H4 (cell line): ENCODE measurements around the gene RNU6-9. TPM values are rescaled to one million over a fixed set of nuclear protein-coding genes. Genes with fewer than 3 reads are reported as not detected.

Source experiments
- DNase-seq: peaks from one replicate; pipeline ENCODE4 v3.0.0-alpha.2; 2015; ENCODE audit warnings: low spot score
- total RNA-seq: library from RNA; depleted of rRNA; stranded (reverse); fragments of >200 nt; shearing (Covaris generic); gene quantifications from 2 replicates; pipeline ENCODE4 v1.2.3, GENCODE V29; 2014

Gene RNU6-9
- total RNA-seq, 1 experiment from 2014 or later = not detected

GRCh38 chr19:918152-918437 is 24.8 kb downstream of the RNU6-9 start:
- no peak for DNase-seq

GRCh38 chr19:918481-919198 is 25.4 kb downstream of the RNU6-9 start:
- DNase-seq = no peak

- DNase-seq = no peak
These were observed 26.1 kb downstream of the RNU6-9 start for GRCh38 chr19:919199-920050.

GRCh38 chr19:920051-920864 is 27.0 kb downstream of the RNU6-9 start:
- no peak for DNase-seq

GRCh38 chr19:924553-925086 is 31.3 kb downstream of the RNU6-9 start:
- no peak for DNase-seq

GRCh38 chr19:925087-925525 is 31.8 kb downstream of the RNU6-9 start:
- peak; percentile 35 for DNase-seq

- peak; percentile 49 for DNase-seq
These were observed 32.4 kb downstream of the RNU6-9 start, which contains the start of gene ARID3A for GRCh38 chr19:925526-926322. Gene ARID3A, plus strand, starts transcription at chr19:926035. Its CDS starts 3,494 bp downstream, at chr19:929529.

- no peak for DNase-seq
These were observed 33.0 kb downstream of the RNU6-9 start for GRCh38 chr19:926323-926588.

- no peak for DNase-seq
These were observed 33.5 kb downstream of the RNU6-9 start for GRCh38 chr19:926589-927350.

GRCh38 chr19:927351-927779 is 34.1 kb downstream of the RNU6-9 start:
- no peak for DNase-seq

- no peak for DNase-seq
These were observed 34.6 kb downstream of the RNU6-9 start for GRCh38 chr19:927780-928401.

GRCh38 chr19:928471-929202 is 35.4 kb downstream of the RNU6-9 start:
- no peak for DNase-seq

GRCh38 chr19:929203-929890 is 36.1 kb downstream of the RNU6-9 start:
- DNase-seq = no peak

GRCh38 chr19:929891-930258 is 36.6 kb downstream of the RNU6-9 start:
- no peak for DNase-seq

- no peak for DNase-seq
These were observed 38.8 kb downstream of the RNU6-9 start for GRCh38 chr19:931860-932647.

- DNase-seq = peak; percentile 68
These were observed 39.6 kb downstream of the RNU6-9 start for GRCh38 chr19:932648-933552.

- DNase-seq = no peak
These were observed 40.2 kb downstream of the RNU6-9 start for GRCh38 chr19:933553-933882.
